WTC11 (cell line): ENCODE data around the gene MMGT1.

ENCODE experiments used
- CREB1 ChIP-seq: sonication (generic); formaldehyde crosslinking; IDR thresholded peaks from 2 replicates; pipeline ENCODE4 v1.8.0; 2023; ENCODE audit warnings: mild to moderate bottlenecking, missing genetic modification reagents
- CTCF ChIP-seq: fragments of 200-600 bp; IDR thresholded peaks from 2 replicates; pipeline ENCODE4 v1.8.0; 2022; ENCODE audit warnings: antibody characterized with exemption
- ERG ChIP-seq: fragments of 250-450 bp; sonication (Bioruptor Pico); IDR thresholded peaks from 2 replicates; pipeline ENCODE4 v1.8.0; 2021; ENCODE audit warnings: mild to moderate bottlenecking
- FOXJ3 ChIP-seq: sonication (generic); formaldehyde crosslinking; IDR thresholded peaks from 2 replicates; pipeline ENCODE4 v1.9.0; 2021; ENCODE audit warnings: missing genetic modification reagents, mild to moderate bottlenecking, borderline replicate concordance
- NR2C2 ChIP-seq: sonication (generic); formaldehyde crosslinking; IDR thresholded peaks from 2 replicates; pipeline ENCODE4 v1.8.0; 2022; ENCODE audit warnings: mild to moderate bottlenecking, missing genetic modification reagents
- SP1 ChIP-seq: sonication (generic); formaldehyde crosslinking; conservative IDR thresholded peaks from 2 replicates; pipeline ENCODE4 v1.8.1; 2022; ENCODE audit warnings: missing genetic modification reagents
- ZNF138 ChIP-seq: sonication (generic); formaldehyde crosslinking; conservative IDR thresholded peaks from 2 replicates; pipeline ENCODE4 v1.8.1; 2022; ENCODE audit warnings: mild to moderate bottlenecking, moderate library complexity, missing genetic modification reagents

DNA sequence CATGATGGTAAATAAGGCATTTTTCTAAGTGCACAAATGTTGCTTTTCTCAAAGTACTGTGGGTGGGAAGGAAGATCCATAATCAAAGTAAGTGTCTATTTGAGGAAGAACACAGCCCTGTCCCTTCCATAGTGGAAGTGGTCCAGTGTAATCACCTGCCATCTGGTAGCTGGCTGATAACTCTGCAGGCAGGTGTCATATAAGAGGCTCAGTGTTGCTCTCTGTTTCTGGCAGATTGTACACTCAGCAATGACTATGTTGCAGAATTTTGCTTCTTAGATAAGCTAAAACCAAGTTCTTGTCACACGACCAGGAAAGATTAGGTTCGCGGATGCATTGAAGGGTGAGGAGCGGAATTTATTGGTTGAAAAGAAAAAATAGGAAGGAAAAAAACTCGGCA lies 59.4 kb downstream of the MMGT1 start:
- no peak for TF ChIP-seq SP1
- TF ChIP-seq FOXJ3 = no peak
- no peak for TF ChIP-seq ZNF138 (CRISPR knock-in tag)
- no peak for TF ChIP-seq CTCF
- TF ChIP-seq NR2C2 (CRISPR knock-in tag) = no peak
- TF ChIP-seq CREB1 (CRISPR knock-in tag) = no peak
- no peak for TF ChIP-seq ERG (CRISPR knock-in tag)
